ENCODE data around the gene KCNQ1.

Gene KCNQ1

DNA sequence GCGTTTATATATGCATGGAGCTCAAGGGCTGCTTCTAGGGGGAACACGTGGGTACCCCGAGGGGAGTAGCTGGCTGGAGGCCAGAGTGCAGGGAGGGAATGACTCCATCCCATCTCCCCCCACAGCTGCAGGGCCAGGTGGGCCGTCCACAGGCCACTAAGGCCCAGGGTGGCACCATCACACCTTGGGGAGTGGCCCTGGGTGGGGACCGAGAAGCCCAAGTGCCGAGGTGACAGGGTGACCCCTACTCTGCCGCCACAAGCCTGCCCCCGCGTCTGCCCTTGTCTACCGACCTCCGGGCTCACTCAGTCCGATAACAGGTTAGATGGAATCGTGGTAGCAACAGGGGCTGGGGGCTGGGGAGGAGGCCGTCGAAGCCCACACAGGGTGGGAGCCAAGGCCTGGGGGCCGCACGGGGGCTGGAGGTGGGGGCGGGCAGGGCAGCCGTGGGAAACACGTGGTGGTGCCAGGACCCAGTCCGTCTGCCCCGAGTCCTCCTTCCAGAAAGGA lies 129.3 kb downstream of the KCNQ1 start:
- no peak for DNase-seq

GRCh38 chr11:2574553-2575535 lies 130.0 kb downstream of the KCNQ1 start:
- peak; percentile 58 for DNase-seq

GRCh38 chr11:2575591-2576051 lies 130.8 kb downstream of the KCNQ1 start:
- DNase-seq, result no peak

- no peak for DNase-seq
Measured at GRCh38 chr11:2576111-2576510, 131.3 kb downstream of the KCNQ1 start.

DNA sequence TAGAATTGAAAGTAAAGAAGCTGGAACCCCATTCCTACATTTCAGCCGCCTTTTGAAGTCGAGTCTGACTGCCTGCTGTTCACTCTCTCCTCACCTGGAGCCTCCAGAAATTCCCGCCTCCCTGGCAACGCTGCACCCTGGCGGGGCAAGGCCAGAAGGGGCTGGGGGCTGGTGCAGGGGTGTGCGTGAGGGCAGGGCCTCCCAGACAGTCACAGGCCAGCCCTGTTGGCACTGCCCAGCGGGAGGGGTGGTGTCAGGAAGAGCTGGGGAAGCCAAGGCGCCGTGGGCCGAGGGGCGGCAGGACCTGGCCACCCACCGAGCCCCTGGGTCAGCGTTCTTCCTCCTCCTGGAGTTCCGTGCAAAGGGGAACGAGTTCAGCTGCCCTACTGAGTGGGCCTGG lies 131.7 kb downstream of the KCNQ1 start:
- DNase-seq, result no peak

- no peak for DNase-seq
Measured at GRCh38 chr11:2577031-2577990, 132.5 kb downstream of the KCNQ1 start.

- DNase-seq, result no peak
Measured at GRCh38 chr11:2577991-2578928, 133.5 kb downstream of the KCNQ1 start.

- no peak for DNase-seq
Measured at GRCh38 chr11:2578929-2579270, 134.1 kb downstream of the KCNQ1 start.

GRCh38 chr11:2579315-2580060 lies 134.7 kb downstream of the KCNQ1 start:
- DNase-seq, result no peak

DNA sequence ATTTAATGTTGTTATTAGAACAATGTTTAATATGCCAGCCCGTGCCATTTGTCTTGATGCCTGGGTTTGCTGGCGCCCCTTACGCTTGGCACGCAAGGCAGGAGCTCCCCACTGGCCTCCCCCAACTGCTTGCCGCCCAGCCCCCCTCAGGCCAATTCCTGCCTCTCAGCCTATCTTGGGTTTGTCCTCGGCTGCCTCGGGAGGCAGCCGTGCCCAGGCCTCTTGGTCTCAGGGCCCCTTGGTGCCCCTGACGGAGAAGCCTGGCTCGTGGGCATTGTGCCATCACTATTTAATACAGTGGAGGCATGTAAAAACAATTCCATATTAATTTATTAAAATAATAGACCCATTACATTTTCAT lies 135.2 kb downstream of the KCNQ1 start:
- DNase-seq, result no peak

GRCh38 chr11:2580571-2581001 lies 135.8 kb downstream of the KCNQ1 start:
- DNase-seq, result no peak

GRCh38 chr11:2581151-2581930 lies 136.5 kb downstream of the KCNQ1 start:
- DNase-seq, result no peak

DNA sequence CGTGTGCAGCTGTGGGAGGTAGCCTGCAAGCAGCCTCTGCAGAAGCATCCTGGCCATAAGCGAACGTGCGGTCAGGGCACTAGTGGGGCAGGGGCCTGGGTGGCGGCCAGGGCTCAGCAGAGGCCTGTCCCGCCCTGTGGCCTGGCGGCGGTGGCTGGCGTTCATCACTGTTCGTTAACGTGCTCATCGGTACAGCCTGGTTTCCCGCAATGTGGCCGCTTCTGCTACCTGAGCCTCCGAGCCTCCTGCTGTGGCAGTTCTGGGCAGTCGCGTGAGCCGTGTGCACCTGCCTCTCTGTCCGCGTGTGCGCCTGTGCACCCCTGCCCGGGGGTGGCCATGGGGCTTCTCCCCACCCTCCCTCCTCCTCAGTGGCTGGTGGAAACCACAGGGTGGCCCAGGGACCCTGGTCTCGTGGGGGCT lies 137.1 kb downstream of the KCNQ1 start:
- no peak for DNase-seq

GRCh38 chr11:2582351-2582945 lies 137.6 kb downstream of the KCNQ1 start:
- no peak for DNase-seq

GRCh38 chr11:2582946-2583604 lies 138.3 kb downstream of the KCNQ1 start:
- no peak for DNase-seq

GRCh38 chr11:2583605-2583958 lies 138.8 kb downstream of the KCNQ1 start:
- no peak for DNase-seq

GRCh38 chr11:2584434-2584811 lies 139.6 kb downstream of the KCNQ1 start:
- no peak for DNase-seq

DNA sequence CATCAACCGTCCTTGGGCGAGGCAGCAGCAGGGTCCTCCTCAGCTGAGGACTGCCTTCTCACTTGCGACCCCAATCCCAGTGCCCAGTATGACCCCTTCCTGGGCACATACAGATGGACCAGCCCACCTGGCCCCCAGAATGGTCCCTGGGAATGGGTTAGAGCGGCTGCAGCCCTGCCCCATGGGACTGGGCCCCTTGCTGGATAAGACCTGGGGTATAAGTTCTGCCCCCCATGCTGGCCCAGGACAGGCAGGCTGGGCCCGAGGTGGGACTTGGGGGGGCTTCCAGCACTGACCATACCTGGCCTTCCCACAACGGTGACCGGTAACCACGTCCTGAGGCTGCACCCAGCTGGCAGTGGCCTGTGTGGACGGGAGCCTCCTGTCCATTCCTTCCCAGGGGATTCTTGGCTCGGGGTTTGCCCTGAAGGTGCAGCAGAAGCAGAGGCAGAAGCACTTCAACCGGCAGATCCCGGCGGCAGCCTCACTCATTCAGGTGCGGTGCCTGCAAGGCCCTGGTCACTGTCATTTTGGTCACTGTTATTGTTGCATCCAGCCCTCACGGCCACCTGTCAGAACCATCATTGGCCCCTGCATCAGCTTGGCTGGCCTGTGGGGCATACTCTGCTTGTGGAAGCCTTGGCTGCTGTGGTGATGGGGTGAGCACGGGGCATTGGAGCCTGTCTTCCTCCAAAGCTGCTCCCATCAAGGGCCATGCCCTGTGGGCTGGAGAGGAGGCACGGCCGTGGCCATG lies 140.2 kb downstream of the KCNQ1 start:
- DNase-seq, result no peak

DNA sequence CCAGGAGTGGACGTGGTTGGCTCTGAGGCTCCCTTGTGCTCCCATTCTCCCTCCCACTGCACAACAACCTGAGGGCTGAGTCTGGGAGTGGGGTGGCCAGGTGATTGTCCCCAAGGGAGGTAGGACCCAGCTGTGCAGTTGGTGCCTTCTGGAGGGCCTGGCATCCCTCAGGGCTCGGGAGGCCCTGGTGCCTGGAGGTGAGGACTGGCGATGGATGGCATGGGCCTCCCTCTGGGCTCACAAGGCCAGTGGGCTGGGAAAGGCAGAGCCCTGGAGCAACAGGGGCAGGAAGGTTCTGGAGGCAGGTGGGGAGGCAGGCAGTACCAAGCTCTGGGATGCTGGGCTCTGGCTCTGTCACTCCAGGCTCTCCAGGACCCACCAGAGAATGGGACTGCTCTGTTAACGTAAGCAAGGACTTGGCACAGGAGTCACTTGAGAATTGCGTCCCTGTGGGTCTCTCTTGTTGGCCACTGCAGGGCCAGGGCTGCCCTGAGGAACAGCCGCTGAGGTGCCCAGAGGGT lies 140.8 kb downstream of the KCNQ1 start:
- DNase-seq, result no peak
